Tibial nerve (tissue), 3 donors: Measurements from ENCODE around the gene TBC1D4.

Experiments used
- CTCF ChIP-seq, 5 experiments: fragments of 200-600 bp in 3 of 5; fragments of 450-650 bp in 2 of 5; sonication (generic) in 3 of 5; IDR thresholded peaks; one replicate each; pipeline ENCODE4 v1.5.1; 2016 to 2019; ENCODE audit warnings: antibody characterized with exemption in 5 of 5, mild to moderate bottlenecking in 3 of 5, moderate library complexity in 2 of 5
- POLR2A ChIP-seq, 2 donors: fragments of 450-650 bp; IDR thresholded peaks; one replicate each; pipeline ENCODE4 v1.6.1; 2017; ENCODE audit warnings: antibody characterized with exemption in 2 of 2, mild to moderate bottlenecking in 2 of 2, moderate library complexity in 2 of 2

DNA sequence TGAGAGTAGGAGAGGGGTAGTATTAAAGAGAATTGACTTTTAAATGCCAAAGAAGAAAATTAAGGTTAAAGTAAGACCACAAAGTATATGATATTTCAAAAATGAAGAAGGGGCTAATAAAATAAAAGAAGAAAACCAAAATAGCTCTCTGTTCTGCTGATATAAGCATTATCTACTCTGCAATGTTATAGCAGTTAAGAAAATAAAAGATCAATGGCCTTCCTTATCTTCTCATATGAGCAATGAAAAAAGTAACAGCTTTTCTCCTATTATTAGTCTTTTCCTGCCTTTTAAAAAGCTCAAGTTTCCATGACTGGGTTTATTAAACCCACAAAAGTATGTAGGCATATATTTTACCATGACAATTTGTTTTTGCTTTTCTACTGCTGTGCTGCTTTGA, 126.4 kb downstream of the TBC1D4 start:
- TF ChIP-seq CTCF (IDR thresholded peaks at IDR 0.05) = no peak
- TF ChIP-seq POLR2A (IDR thresholded peaks at IDR 0.05) = no peak
